GM21423 (cell line): ENCODE results near the gene NOXA1.
"Not testable (repeated sequence)": the region's sequence is repeated elsewhere in the genome, so short reads cannot be mapped to it uniquely, and the experiment has no call there.

Experiments
- ATAC-seq: cut with Tn5 transposase; IDR thresholded peaks from one replicate; pipeline ENCODE4 v1.9.1; 2021; ENCODE audit warnings: mild to moderate bottlenecking, moderate library complexity; ENCODE audit not compliant: unreplicated experiment

The NOXA1 gene

DNA sequence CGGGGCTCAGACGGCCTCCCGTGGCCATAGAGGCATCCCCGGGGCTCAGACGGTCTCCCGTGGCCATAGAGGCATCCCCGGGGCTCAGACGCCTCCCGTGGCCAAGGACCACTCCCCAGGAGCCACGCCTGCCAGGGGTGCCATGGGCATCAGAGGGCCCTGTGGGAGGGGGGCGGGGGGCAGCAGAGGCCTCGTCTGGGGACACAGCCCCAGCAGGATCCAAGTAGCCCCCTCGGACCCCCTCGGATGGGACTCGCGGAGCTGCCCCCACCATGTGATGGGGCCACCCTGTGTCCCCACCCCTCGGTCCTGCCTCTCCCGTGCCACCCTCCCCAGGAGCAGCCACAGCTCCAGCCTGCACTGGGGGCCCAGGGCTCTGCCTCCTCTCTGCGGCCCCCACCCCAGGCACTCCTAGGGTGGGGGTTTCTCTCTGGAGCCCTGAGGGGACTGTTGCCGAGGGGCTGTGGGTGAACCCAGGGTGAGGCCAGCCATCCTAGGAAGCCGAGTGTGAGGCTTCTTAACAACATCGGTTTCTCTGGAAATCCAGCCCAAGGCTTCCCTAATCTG is 15.5 kb downstream of the NOXA1 start:
- no peak for ATAC-seq

DNA sequence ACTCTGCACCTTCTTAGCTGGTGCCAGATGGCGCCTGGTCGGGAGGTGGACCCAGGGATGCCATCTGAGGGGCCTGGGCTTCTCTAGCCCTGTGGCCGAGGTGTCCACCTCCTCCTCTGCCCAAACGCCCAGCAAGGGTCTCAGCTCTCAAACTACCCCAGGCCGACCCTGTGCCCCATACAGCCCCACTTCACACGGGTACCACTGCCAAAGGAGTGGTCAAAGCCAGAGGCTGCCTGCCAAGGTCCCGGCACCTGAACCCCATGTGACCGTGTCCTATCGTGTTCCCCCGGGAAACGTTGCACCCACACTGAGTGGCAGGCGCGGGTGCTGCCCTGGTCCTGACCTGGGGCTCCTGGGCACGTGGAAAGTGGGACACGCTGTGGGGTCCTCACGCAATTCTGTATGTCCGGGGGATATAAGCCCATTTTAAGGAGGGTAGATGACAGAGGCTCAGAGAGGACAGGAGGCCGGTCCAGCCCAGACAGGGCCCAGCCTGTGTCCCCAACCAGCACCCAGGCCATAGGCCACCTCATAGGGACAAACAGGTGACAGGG is 16.0 kb downstream of the NOXA1 start:
- ATAC-seq, result no peak

DNA sequence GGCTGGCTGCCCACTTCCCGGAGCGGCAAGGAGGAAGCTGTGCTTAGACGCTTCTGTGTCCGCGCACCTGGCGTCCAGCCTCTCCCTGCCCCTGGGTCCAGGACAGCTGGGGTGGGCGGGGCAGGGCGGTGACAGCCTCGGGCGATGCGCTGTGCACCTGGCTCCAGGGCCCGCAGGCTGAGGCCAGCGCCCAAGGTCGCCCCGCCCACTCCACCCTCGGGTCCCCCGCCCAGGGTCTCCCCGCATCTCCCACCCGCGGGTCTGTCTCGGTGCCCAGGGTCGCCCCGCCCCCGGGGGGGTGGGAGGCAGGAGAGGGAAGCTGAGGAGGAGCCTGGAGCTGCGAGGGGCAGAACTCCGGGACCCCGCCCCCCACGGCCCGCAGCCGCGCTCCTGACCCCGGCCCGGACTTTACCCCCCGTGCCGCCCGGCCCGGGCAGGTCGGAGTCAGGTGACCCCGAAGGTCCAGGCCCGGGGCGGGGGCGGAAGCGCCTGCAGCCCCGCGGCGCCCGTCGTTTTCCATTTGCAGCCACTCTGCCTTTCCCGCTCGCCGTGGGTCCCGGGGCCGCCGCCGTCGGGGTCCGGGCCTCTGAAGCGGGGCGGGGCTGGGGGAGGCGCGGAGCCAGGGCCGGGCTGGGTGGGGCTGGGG is 18.2 kb downstream of the NOXA1 start, which contains the start of gene ENTPD8:
Gene ENTPD8 (minus strand): TSS at position 69 of the 646 bp plus-strand sequence. CDS start 3,072 bp downstream, outside the sequence.
- no peak for ATAC-seq

DNA sequence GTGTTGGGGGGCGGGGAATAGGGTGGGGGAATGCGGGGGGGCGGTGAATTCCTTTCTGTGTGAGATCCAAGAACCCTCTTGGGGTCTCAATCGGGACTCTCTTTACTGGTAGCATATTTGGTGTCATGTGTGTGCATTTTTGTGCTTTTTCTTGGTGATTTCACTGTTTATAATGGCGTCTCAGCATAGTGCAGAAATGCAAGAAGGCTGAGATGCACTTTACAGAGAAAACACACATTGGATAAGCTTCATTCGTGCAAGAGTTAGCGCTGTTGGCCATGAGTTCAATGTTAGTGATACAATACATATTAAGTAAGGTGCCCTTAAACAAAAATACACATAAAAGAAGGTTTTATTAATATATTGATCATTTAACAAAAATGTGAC is 18.7 kb downstream of the NOXA1 start:
- ATAC-seq, result no peak

DNA sequence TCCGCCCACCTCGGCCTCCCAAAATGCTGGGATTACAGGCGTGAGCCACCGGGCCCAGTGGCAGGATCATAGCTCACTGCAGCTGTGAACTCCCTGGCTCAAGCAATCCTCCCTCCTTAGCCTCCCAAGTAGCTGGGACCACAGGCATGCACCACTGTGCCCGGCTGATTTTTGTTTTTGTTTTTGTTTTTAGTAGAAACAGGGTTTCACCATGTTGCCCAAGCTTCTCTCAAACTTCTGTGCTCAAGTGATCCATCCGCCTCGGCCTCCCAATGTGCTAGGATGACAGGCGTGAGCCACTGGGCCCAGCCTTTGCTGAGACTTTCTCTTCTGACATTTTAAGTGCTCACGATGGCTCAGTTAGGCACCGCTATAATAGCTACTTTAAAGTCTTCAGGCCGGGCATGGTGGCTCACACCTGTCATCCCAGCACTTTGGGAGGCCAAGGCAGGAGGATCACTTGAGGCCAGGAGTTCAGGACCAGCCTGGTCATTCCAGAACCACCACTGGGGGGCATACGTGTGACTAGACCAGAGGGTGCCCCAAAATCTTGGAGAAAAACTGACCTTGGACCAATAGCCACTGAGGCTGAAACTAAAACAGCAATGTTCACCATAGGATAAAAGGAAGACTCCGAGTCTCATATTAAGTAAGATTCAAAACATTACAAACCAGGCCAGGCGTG is 21.1 kb downstream of the NOXA1 start:
- ATAC-seq, result no peak

DNA sequence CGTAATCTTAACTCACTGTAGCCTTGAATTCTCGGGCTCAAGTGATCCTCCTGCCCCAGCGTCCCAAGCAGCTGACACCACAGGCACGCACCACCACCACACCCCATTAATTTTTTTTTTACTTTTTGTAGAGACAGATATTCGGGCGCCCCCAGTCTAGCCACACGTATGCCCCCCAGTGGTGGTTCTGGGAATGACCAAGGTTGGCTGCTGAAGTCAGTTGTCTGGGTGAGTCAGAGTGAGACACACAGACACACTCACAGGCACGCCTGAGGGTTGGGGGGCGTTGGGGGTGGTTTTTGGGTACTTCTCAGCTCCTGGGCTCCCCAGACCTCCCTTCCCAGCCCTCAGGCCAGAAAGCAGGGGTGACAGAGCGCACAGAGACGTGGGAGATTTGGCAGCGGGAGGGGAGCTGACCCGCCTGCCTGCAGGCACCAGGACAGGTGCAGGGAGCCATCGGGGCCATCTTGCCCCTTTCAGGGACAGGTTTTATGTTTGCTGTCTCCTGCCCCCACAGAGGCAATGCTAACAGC is 22.1 kb downstream of the NOXA1 start:
- ATAC-seq, result peak; percentile 70

DNA sequence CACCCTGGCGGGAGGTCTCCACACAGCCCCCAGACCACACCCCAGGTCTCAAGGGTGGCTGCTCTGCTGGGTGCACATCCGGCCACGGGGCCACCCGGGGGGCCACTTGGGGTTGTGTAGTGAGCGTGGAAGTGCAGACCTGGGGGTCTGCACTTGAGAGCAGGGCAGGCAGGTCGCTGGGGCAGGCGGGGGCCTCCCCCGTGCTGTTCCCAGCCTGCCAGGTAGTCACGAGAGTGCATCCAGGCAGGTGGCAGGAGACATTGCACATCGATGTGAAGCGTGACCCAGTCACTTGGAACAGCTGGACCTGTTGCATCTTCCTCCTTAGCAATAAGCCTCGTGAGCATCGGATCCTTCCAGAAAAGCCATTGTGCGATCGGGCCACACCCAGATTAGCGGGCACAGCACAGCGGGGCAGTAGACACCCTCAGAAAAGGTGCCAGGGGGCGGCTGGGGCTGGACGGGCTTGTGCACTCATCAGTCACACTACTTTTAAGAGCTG is 22.8 kb downstream of the NOXA1 start:
- no peak for ATAC-seq

DNA sequence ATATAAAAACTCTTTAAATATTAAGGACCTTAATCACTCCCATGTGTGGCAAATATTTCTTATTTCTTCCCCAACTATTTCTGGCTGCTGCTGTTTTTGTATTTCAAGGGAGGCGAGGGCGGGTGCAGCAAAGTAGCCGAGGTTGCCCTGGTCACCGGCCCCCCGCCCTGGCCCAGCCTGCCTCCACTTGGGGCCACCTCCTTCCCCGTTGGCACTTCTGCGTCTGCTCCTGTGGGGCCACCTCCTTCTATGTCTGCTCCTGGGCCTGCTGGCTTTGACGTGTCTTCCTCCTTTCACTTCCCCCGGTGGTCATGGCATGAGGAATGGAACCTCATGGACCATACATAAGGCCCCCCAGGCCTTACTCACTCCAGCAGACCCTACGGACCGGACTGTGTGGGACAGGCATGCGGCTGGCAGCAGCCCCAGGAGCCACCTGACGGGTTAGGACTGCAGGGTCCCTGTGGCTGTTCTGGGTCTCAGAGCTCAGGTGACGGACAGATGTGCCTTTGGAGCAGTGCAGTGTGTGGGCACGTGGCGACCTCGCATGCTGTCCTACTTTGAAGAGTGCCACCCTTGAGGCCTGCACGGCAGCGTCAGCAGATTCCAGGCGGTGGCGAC is 23.8 kb downstream of the NOXA1 start:
- no peak for ATAC-seq

DNA sequence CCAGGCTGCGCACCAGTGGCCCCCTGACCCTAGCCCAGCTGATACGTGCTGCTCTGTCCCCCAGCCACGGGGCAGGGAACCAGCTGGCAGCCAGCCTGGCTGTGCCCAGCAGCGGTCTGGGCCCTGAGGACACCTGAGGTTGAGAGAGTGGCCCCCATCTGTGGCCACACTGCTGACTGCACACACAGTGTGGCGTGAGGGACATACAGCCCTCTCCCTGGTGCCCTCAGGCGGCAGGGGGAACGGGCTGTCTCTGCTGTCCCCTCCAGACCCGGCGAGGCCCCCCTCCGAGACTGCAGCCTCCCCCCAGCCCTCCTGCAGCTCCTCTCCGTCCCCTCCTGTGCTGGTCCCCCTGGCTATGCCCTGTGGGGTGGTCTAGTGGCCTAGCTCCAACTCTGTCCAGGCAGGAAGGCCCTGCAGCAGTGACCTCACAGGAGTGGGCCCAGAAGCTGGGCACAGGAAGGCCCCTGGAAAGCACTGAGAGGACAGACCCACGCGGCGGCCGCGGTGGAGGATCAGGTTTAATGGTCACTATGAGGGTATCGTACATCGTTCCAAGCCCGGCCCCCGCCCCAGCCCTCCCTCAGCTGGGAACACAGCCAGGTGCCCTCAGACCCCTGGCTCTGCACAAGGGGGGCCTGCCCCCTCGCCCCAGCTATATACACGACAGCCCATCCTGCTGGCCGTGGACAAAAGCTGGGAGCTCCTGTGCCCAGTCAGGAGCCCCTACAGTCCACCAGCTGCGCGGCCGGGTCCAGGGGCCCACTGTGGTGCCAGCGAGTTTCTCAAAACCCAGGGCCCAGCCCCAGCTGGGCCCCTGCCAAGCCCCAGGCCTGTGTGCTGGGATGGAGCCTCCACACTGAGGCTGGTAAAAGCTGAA is 24.8 kb downstream of the NOXA1 start:
- ATAC-seq, result no peak

DNA sequence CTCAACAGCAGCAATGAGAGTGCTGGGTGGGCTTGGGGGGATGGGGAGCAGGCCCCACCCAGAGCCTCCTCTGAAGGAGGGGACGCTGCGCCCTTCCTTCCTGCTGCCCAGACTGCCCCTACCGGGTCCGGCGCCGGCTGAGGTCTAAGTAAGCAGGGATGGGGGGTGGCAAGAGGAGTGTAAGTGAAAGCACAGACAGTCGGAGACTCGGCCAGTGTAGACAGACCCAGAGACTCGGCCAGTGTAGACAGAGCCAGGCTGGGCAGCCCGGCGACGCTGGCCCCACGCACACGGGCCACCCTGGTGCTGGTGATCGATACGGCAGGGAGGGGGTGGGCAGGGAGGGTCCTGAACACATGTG is 25.4 kb downstream of the NOXA1 start:
- ATAC-seq, result no peak

DNA sequence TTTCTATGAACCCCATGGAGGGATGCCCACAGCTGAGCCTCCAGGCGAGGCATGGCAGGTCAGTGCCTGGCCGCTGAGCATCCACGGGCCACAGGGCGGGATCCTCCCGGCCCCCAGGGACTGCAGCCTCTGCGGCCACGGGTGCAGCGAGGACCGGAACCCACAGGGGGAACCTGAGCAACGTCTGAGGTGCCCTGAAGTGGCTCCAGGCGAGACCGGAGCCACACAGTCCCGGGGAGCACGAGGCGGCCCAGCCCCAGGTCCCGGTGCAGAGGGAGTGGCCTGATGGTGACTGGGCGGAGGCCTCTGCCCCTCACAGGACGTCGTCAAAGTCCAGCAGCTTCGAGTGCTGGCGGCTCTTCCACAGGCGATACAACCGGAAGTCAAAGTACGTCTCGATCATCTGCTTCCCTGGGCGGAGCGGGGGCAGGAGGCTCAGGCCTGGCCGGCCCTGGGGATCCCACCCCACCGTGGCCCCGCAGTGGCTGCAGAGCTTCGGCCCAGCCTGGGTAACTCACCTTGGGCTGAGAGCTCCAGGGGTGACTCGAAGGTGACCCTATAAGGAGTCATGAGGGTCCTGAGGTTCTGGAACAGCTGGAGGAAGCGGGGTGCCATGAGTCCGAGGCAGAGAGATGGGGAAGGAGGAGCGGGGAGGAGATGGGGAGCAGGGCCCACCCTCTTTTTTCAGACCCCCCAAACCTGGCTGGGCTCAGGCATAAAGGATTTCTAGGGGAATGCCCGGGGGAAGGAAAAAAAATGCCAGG is 26.1 kb downstream of the NOXA1 start:
- no peak for ATAC-seq

DNA sequence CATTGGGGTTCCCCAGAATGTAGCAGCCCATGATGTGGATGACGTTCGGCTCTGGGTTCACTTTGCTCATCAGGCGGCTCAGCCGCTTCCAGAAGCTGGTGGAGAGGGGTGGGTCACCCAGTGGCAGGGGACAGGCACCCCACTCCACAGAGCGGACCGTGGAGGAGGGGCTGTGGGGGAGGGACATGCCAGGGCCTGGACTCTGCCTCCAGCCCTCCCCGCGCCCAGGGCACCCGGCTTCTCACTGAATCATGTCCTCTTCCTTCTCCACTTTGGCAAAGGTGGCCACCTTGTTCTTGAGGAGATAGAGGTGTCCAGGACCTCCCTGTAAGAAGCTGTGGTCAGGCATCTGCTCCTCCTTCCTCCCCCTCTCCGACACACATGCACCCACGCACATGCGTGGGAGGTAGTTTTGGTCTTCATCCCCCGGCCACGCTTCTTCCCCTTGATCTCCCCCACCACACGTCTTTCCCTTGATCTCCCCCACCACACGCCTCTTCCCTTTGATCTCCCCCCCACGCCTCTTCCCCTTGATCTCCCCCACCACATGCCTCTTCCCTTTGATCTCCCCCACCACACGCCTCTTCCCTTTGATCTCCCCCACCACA is 26.8 kb downstream of the NOXA1 start:
- ATAC-seq, result no peak

DNA sequence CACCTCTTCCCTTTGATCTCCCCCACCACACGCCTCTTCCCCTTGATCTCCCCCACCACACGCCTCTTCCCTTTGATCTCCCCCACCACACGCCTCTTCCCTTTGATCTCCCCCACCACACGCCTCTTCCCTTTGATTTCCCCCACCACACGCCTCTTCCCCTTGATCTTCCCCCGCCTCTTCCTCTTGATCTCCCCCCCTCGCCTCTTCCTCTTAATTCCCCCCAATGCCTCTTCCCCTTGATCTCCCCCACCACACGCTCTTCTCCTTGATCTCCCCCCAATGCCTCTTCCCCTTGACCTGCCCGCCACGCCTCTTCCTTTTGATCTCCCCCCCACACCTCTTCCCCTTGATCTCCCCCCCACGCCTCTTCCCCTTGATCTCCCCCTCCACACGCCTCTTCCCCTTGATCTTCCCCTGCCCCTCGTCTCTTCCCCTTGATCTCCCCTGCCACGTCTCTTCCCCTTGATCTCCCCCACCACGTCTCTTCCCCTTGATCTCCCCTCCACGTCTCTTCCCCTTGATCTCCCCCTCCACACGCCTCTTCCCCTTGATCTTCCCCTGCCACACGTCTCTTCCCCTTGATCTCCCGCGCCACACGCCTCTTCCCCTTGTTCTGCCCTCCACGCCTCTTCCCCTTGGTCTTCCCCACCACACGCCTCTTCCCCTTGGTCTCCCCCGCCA is 27.5 kb downstream of the NOXA1 start:
- not testable (repeated sequence) for ATAC-seq

DNA sequence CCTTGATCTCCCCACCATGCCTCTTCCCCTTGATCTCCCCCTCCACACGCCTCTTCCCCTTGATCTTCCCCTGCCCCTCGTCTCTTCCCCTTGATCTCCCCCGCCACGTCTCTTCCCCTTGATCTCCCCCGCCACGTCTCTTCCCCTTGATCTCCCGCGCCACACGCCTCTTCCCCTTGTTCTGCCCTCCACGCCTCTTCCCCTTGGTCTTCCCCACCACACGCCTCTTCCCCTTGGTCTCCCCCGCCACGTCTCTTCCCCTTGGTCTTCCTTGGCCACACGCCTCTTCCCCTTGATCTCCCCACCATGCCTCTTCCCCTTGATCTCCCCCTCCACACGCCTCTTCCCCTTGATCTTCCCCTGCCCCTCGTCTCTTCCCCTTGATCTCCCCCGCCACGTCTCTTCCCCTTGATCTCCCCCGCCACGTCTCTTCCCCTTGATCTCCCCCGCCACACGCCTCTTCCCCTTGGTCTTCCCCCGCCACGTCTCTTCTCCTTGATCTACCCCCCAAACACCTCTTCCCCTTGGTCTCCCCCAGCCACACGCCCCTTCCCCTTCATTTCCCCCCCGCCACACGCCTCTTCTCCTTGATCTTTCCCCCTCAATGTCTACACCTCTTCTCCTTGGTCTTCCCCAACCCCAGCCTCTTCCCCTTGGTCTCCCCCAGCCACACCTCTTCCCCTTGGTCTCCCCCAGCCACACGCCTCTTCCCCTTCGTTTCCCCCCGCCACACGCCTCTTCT is 28.2 kb downstream of the NOXA1 start:
- ATAC-seq, result not testable (repeated sequence)

DNA sequence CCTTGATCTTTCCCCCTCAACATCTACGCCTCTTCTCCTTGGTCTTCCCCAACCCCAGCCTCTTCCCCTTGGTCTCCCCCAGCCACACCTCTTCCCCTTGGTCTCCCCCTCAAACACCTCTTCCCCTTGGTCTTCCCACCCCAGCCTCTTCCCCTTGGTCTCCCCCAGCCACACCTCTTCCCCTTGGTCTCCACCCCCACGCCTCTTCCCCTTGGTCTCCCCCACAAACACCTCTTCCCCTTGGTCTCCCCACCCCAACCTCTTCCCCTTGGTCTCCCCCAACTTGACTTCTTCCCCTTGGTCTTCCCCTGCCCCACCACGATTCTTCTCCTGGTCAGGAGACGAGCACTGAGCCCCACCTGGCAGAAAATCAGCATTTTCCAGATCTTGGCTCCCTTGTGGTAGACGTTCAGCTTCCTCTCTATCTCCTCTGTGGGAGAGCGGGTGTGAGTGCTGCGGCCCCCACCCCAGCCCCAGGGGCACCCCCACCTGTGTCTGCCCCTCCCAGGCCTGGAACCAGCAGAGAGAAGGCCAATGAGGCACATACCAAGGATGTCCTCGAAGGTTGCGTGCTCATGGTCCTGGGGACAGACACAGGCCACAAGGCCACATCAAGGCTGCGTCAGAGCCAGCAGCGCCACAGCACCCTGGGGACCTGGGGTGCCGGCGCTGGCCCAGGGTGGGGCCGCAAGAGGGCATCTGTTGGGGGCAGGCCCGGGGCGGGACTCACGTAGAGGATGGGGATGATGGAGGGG is 29.0 kb downstream of the NOXA1 start:
- no peak for ATAC-seq

DNA sequence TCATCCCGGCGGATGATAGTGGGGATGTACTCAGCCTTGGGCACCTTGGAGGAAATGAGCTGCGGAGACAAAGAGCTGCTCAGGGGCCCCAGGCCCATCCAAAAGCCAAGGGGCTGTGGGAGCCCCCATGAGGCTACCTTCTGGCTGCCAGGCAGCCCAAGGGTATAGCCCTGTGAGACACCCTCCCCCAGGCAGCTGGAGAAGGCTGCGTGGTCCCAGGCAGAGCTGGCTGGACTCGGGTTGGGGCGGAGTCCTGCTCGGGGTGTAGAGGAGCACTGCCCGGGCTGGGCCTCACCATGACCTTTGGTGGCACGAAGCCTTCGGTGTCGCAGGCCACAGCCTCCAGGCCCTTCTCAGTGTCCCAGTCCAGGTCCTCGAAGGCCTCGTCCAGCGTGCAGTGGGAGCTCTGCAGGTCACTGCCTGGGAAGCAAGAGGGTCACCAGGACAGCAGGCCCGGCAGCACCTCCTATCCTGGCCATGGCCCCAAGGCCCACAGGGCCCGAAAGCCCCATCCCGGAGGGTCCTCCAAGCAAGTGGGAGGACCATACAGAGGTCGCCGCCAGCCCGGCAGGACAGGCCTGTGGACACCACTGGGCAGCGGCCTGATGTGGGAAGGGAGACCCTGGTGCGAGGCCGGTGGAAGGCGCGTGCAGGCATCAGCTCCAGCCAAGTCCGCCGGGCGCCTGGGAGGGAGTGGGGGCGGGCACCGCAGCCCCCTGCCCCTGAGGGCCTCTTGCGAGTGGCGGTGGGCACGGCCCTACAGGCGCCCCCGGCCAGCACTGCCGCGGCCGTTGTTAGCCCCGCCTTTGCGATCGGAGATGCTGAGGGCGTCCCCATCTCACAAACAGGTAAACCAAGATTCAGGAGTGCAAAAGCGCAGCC is 29.8 kb downstream of the NOXA1 start:
- ATAC-seq, result no peak
